Fibroblast of lung (primary cell): ENCODE measurements around the gene ZNF576.

Experiments used
- EZH2 ChIP-seq: IDR thresholded peaks from 2 replicates; pipeline ENCODE4 v1.5.1; 2012; ENCODE audit warnings: low read length, control low read depth, mild to moderate bottlenecking; ENCODE audit errors: missing control alignments
- TF ChIP-seq, protein P1 (sequence below), 2 donors: IDR thresholded peaks in 1 of 2; conservative IDR thresholded peaks in 1 of 2; 1 replicate in 1 of 2; 2 replicates in 1 of 2; pipeline ENCODE4 v1.5.1; 2011 to 2012; ENCODE audit warnings: low read length in 2 of 2, control low read depth in 1 of 2, inconsistent platforms in 1 of 2, low read depth in 1 of 2, mild to moderate bottlenecking in 1 of 2

DNA sequence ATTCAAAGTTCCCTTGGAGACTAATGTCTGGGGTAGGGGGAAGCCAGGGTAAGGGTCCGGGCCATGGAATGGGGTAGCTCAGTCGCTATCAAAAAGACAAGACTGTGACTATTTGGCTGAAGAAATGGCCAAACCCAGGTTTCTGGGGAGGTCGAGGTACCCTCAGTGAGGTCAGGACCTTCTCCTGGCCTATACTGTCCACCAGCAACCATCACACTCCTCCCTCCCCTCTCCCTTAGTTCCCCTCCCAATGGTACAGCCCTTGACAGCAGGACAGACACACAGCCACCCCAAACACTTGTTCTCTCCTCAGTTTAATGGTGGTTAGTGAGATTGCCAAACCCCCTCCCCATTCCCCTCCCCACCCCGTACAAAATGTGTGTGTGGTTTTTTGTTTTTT lies 25.7 kb downstream of the ZNF576 start:
- no peak for TF ChIP-seq EZH2
- TF ChIP-seq, protein P1, sequence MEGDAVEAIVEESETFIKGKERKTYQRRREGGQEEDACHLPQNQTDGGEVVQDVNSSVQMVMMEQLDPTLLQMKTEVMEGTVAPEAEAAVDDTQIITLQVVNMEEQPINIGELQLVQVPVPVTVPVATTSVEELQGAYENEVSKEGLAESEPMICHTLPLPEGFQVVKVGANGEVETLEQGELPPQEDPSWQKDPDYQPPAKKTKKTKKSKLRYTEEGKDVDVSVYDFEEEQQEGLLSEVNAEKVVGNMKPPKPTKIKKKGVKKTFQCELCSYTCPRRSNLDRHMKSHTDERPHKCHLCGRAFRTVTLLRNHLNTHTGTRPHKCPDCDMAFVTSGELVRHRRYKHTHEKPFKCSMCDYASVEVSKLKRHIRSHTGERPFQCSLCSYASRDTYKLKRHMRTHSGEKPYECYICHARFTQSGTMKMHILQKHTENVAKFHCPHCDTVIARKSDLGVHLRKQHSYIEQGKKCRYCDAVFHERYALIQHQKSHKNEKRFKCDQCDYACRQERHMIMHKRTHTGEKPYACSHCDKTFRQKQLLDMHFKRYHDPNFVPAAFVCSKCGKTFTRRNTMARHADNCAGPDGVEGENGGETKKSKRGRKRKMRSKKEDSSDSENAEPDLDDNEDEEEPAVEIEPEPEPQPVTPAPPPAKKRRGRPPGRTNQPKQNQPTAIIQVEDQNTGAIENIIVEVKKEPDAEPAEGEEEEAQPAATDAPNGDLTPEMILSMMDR (conservative IDR thresholded peaks at IDR 0.05 in 1 of 2, IDR thresholded peaks at IDR 0.05 in 1 of 2; ENCODE audit: low read depth in 1 of 2, low read length in 2 of 2), result no peak
